Type B pancreatic cell (in vitro differentiated cells): ENCODE results near the gene INPP5K. TPM values are rescaled to one million over a fixed set of nuclear protein-coding genes. Genes with fewer than 3 reads are reported as not detected.

Source experiments
- DNase-seq: peaks from one replicate; pipeline ENCODE4 v3.0.0; 2021; ENCODE audit warnings: mixed read lengths; ENCODE audit not compliant: unreplicated experiment; ENCODE audit errors: extremely low spot score
- H3K27ac Mint-ChIP-seq: 2 replicates; pipeline ENCODE4 v1.8.0; 2021; ENCODE audit warnings: mild to moderate bottlenecking, mixed read lengths
- H3K27me3 Mint-ChIP-seq: 2 replicates; pipeline ENCODE4 v1.8.0; 2021; ENCODE audit warnings: mixed read lengths
- H3K36me3 Mint-ChIP-seq: 2 replicates; pipeline ENCODE4 v1.8.0; 2021; ENCODE audit warnings: mixed read lengths
- H3K4me1 Mint-ChIP-seq: one replicate; pipeline ENCODE4 v1.8.0; 2021; ENCODE audit warnings: mixed read lengths; ENCODE audit not compliant: unreplicated experiment
- H3K4me3 Mint-ChIP-seq: 2 replicates; pipeline ENCODE4 v1.8.0; 2021; ENCODE audit warnings: mild to moderate bottlenecking, mixed read lengths
- H3K9me3 Mint-ChIP-seq: 2 replicates; pipeline ENCODE4 v1.8.0; 2021; ENCODE audit warnings: mixed read lengths
- CTCF ChIP-seq: fragments of 200-600 bp; sonication (generic); conservative IDR thresholded peaks from 2 replicates; pipeline ENCODE4 v1.5.0; 2021; ENCODE audit warnings: antibody characterized with exemption, mild to moderate bottlenecking
- total RNA-seq: library from RNA; stranded (reverse); gene quantifications from 2 replicates; pipeline ENCODE4 v1.2.1, GENCODE V29; 2021; ENCODE audit warnings: low replicate concordance

Gene INPP5K
- total RNA-seq, 1 donor from 2014 or later, result 21.2 TPM

GRCh38 chr17:1492249-1493206 is 23.9 kb downstream of the INPP5K start, which contains the start of gene MYO1C:
Gene MYO1C (minus strand): TSS chr17:1492686. CDS start chr17:1492487, 199 bp downstream.
- no peaks in the 10 kb centered on the region for H3K27me3 Mint-ChIP-seq
- no peaks in the 10 kb centered on the region for H3K36me3 Mint-ChIP-seq
- H3K4me1 Mint-ChIP-seq, result peaks cover 17% of the 10 kb centered on the region
- no peak for TF ChIP-seq CTCF
- H3K9me3 Mint-ChIP-seq, result no peaks in the 10 kb centered on the region
- peak within 1 kb of the TSS; percentile 87 for H3K27ac Mint-ChIP-seq
- no peak for DNase-seq
- peak within 1 kb of the TSS; percentile 88 for H3K4me3 Mint-ChIP-seq

- H3K4me1 Mint-ChIP-seq, result peaks cover 17% of the 10 kb centered on the region
- DNase-seq, result no peak
Observed at GRCh38 chr17:1491443-1492248, 24.8 kb downstream of the INPP5K start.

GRCh38 chr17:1490643-1491442 is 25.6 kb downstream of the INPP5K start:
- Mint-ChIP-seq H3K27me3 (no peaks in the 10 kb centered on the region), H3K4me1 (peaks cover 17% of the 10 kb centered on the region), H3K9me3 (no peaks in the 10 kb centered on the region), H3K4me3 (peak overlapping the region; percentile 88), H3K36me3 (no peaks in the 10 kb centered on the region), H3K27ac (peak overlapping the region; percentile 93)
- TF ChIP-seq CTCF, result no peak
- DNase-seq, result no peak

More at GRCh38 chr17:1491443-1492248, 24.8 kb downstream of the INPP5K start:
- H3K9me3 Mint-ChIP-seq, result no peaks in the 10 kb centered on the region
- H3K4me3 Mint-ChIP-seq, result peak overlapping the region; percentile 88
- TF ChIP-seq CTCF, result no peak
- H3K27me3 Mint-ChIP-seq, result no peaks in the 10 kb centered on the region
- no peaks in the 10 kb centered on the region for H3K36me3 Mint-ChIP-seq
- peak overlapping the region; percentile 87 for H3K27ac Mint-ChIP-seq

- Mint-ChIP-seq H3K4me3 (peak overlapping the region; percentile 88), H3K4me1 (peaks cover 17% of the 10 kb centered on the region), H3K9me3 (no peaks in the 10 kb centered on the region), H3K27me3 (no peaks in the 10 kb centered on the region), H3K27ac (peak overlapping the region; percentile 91), H3K36me3 (no peaks in the 10 kb centered on the region)
- TF ChIP-seq CTCF, result no peak
- no peak for DNase-seq
Observed at GRCh38 chr17:1488826-1489270, 27.6 kb downstream of the INPP5K start.
